HG03558 (cell line): Measurements from ENCODE around the gene HYPK.

ENCODE experiments used
- ATAC-seq: cut with Tn5 transposase; IDR thresholded peaks from one replicate; pipeline ENCODE4 v1.9.1; 2021; ENCODE audit warnings: moderate number of reproducible peaks; ENCODE audit not compliant: unreplicated experiment; ENCODE audit errors: extremely low read depth

The HYPK gene, protein sequence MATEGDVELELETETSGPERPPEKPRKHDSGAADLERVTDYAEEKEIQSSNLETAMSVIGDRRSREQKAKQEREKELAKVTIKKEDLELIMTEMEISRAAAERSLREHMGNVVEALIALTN

GRCh38 chr15:43800286-43801141 lies at the start of gene HYPK:
TSS of gene HYPK (plus strand) at chr15:43800599. CDS start at chr15:43800623, 24 bp downstream.
- peak; percentile 53 for ATAC-seq

- no peak for ATAC-seq
Observed at GRCh38 chr15:43751885-43752284, 48.5 kb upstream of the HYPK start.

DNA sequence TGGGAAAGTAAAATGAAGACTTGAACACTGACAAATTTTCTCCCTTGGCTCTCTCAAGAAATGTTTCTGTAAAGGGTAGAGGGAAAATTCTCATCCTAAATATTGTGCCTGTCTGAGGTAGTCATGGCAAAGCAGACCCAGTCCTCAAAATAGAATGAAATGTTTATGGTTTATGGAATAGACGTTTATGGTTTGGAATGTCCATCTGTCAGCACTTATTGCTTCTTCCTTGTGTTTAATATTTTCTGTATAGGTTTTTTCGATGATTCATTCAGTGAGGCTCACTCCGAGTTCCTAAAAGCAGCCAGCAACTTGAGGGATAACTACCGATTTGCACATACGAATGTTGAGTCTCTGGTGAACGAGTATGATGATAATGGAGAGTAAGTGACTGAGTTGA lies 37.6 kb upstream of the HYPK start:
- ATAC-seq: no peak

DNA sequence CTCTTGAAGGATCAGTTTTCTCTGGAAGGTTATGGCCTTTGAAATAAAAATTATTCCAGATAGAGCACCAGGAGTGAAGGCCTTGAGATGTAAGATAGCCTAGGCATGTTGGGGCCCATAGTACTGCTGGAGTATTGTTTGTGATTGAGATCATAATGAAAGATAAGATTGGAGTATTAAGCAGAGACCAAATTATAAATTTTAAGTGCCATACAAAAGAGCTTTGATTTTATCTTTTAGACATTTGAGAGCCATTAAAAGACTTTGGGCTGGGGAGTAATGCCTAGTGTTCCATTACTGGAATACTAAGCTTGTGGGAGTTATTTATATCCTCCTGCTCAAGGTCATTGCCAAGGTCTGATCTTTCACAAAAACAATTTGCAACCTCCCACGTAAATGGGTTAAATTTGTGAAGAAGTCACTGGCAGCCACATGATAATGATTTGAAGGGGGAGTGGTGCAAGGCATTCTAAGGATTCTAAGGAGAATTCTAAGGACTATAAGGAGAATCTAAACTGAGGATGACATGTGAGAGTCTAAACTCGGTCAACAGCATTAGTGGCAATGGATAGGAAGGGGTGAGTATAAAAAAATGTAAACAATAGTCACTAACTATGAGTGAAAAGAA lies 36.5 kb upstream of the HYPK start:
- ATAC-seq: no peak

DNA sequence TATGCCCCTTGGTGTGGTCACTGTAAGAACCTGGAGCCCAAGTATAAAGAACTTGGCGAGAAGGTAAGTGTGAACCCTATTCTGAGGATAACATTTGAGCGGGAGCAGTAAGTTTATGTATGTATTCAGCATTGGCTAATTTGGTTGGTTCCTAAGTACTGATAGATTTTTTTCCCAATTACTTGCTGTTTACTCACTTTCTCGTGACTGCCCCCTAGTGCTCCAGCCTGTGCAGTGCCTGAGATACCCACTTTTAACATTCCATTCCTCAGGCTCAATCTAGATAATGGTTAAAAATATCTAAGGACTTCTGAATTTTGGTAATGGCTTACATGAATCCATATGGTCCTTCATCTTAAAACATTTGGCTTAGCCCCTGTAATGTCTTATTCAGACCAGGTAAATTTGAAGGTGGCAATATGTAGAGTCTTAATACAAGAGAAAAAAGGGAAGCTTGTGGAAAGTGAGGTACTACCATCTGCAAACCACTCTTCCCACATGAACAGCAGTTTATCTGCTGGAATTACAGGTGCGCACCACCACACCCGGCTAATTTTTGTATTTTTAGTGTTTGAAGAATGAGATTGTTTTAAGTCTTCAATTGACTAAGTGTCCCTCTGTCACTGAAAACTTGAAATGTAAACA lies 30.7 kb upstream of the HYPK start:
- ATAC-seq: no peak

DNA sequence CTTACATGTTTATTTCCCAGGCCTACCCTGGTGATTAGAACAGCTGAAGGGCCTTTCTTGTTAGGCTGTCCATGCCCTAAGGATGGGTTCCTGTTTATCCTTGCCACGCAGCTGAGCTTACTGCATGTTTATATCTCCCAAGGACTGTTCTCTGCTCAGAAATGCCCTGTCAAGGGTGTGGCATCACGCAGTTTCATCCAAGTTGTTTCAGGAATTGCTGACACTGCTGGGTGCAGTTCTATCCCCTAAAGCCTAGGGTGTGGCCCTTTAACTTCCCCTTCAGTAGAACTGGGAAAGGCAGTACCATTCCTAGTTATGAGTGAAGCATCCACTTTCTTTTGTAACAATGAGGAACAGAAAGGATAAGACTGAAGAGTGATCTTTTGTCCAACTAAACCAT lies 28.6 kb upstream of the HYPK start:
- no peak for ATAC-seq

GRCh38 chr15:43772624-43773023 lies 27.8 kb upstream of the HYPK start:
- no peak for ATAC-seq

DNA sequence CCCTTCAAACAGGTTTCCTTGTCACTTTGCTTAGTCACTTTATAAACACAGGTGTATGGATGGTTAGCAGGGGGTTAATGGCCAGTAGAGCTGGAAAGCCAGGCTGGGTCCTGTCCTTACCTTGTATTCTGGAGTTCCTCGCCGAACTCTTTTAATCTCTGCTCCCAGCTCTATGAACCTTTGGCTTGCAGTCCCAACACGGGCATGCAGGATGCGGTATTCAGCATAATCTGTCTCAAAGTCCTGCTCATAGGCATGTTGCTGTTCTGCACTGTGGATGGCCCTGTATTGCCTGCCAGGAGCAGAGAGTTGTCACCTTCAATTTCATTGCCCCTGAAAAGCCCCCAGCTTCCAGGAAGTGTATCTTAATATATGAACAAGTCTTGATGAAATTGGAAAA lies 26.3 kb upstream of the HYPK start:
- no peak for ATAC-seq

DNA sequence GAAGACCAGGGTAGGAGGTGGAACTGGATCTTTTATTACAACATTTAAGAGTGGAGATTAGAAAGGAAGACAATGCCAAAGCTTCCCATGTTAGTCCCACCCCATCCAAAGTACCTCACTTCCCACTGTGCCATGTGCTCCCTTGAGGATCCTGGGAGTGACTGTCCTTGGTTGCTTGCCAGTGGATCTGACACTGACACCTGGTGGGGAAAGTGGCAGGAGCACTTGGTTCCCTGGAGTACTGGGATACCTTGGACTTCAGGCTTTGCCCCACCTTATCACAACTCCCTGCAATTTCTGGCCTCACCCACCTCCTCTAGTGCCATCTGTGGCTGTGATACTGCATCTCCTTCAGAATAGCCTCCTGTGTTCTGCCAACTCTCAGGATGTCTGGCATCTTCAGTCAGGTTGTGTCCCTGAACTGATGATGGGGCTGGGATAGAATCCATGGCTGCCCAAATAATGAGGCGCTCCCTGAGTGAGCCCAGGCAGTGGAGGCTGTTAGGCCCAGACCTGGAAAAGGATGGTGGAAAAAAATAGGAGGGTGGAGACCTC lies 24.9 kb upstream of the HYPK start:
- ATAC-seq: no peak

DNA sequence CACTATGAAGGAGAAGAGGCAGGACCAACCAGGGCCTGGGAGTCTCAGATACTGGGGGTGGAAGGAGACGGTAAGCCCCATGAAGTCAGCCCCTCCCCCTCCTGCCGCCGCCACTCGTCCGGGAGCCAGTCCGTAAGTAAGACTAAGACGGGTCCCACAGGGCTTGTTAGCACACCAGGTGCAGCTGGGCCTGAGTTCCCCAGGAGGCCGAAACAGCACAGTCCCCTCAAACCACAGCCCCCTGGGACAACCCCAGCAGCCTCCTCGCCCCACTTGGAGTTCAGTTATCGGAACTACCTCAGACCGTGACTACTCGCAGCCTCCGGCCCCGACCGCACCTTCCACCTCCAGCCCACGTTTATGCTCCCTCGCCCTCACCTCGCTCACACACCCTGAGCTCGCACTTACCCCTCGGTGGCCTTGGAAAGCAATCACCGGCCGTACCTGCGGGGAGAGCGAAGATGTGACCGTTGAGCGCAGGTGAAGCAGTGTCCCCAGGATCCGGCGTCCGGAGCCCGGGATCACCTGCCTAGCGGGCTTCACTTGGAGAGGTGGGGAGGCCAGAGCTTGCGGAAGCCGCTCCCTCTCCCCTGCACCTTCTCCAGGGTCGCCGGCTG lies 24.2 kb upstream of the HYPK start:
- peak; percentile 58 for ATAC-seq

- ATAC-seq: no peak
Observed at GRCh38 chr15:43776718-43777266, 23.6 kb upstream of the HYPK start, which contains the start of gene ELL3. TSS of gene ELL3 (minus strand) at chr15:43776966. CDS start at chr15:43776901, 65 bp downstream.

- ATAC-seq: no peak
Observed at GRCh38 chr15:43777267-43777914, 23.0 kb upstream of the HYPK start.

DNA sequence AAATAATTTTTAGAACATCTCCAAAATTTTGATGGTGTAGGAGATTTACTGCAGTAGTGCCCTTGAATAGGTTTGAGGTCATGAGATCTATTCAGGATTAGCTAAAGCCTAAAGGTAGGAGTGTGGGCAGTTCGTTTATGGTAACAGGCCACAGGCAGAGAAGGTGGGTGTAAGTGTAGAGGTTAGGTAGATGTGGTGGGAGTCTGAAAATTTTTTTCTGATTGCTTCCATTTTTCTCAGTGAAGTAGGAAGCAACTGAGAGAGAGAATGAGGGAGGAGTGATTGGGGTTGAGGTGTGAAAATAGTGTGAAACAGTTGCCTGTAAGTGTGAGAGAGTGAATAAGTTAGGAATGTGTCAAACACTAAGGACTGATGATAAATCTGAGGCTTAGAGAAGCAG lies 21.4 kb upstream of the HYPK start:
- ATAC-seq: no peak

DNA sequence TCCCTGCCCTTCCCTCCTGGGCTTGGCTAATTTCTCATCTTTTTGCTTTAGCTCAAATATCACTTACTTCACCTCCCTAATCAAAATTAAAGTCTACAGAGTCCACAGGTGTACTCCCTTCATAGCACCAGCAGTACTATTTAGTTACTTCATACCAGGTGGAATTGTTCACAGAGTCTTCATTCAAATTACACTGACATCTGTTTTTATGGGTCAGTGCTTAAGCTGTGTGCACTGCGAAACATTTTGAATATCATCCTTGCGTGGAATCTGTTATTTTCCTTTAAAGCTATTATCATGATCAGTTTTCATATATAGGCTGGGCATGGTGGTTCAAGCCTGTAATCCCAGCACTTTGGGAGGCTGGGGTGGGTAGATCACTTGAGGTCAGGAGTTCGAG lies 11.0 kb upstream of the HYPK start:
- ATAC-seq: no peak

- ATAC-seq: peak; percentile 70
Observed at GRCh38 chr15:43791993-43792760, 8.2 kb upstream of the HYPK start, which contains the start of gene SERF2. TSS of gene SERF2 (plus strand) at chr15:43792320. CDS start at chr15:43792377, 57 bp downstream.

- no peak for ATAC-seq
Observed at GRCh38 chr15:43792761-43793476, 7.5 kb upstream of the HYPK start.

- no peak for ATAC-seq
Observed at GRCh38 chr15:43793647-43794046, 6.8 kb upstream of the HYPK start.
